NCI-H226 (cell line): Measurements from ENCODE around the gene ARL8A.
A peak's percentile ranks its signal among the peaks of the same experiment; 100 is the strongest.
"Not testable (repeated sequence)": the region's sequence is repeated elsewhere in the genome, so short reads cannot be mapped to it uniquely, and the experiment has no call there.

Experiments
- DNase-seq: peaks from one replicate; pipeline ENCODE4 v3.0.0-alpha.2; 2015

Gene ARL8A

GRCh38 chr1:202156590-202156989 is 12.1 kb upstream of the ARL8A start:
- no peak for DNase-seq

DNA sequence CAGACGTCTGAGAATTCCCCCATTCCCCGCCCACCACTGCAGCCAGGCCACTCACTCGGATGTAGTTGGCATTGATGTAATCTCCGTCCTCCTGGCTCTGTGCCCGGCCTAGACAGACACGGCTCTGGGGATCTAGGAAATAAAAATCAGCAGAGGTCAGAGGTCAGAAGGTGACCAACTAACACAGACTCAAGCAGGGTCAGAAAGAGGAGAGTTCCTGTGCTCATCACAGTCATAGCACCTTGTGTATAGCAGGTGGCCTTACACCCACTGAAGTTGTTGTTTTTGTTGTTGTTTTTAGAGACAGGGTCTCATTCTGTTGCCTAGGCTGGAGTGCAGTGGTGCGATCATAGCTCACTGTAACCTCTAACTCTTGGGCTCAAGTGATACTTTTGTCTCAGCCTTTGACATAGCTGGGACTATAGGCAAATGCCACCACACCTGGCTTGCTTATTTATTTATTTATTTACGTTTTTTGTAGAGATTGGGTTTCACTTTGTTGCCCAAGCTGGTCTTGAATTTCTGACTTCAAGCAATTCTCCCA is 11.0 kb upstream of the ARL8A start:
- DNase-seq: peak; percentile 49

DNA sequence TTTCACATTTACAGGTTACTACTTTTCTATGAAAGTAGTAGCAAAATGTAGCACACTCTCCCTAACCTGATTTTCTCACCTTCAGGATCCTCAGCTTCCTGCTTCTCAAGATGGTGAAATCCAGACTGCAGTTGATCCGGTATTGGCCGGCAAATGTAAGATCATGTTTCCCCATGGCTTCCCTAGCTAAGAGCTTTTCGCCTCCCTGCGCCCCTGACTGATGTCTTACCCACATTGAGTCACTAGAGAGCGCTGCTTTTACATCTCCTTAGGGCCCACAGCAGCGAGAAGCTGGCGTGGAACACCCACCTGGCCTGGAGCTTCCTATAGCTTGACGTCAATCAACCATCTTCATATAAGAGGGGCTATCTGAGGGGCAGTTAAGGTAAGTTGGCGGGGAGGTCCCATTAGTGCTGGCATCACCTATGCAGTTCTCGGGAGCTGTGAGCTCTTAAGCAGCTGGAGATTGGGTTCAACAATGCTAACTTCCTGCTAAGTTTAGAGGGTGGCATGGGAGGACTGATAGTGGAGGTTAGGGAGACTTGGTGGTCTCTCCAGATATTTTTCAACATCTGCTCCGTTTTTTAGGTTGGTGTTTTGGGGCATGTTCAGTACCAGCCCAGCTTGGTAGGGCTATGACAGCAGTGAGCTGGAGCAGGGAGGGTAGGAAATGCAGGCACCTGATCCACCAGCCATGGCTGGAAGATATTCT is 10.4 kb upstream of the ARL8A start:
- peak; percentile 15 for DNase-seq

DNA sequence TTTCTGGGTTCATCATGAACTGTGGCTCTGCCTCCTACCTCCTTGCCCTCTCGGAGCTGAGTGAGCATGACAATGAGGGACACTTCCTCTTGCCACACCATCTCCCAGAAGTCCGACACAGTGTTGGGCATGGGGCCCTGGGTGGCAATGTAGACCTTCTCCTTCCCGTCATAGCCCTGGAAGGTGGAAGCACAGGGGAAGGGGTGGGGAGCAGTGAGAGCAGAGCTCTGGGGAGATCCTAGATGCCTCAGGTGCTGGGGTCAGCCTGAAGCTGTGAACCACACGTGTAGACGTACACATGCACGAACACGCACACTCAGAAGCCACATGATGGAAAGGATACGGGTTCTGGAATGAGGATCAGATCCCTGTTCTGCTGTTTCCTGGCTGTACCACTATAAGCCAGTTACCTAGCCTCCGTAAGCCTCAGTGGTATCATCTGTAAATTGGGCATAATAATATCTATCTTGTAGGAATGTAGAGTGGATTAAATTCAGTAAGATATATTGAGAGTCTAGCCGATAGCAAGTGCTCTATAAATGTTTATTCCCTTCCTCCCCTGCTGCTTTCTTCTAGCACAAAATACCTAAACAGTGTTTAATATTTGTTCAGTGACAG is 9.7 kb upstream of the ARL8A start:
- no peak for DNase-seq

DNA sequence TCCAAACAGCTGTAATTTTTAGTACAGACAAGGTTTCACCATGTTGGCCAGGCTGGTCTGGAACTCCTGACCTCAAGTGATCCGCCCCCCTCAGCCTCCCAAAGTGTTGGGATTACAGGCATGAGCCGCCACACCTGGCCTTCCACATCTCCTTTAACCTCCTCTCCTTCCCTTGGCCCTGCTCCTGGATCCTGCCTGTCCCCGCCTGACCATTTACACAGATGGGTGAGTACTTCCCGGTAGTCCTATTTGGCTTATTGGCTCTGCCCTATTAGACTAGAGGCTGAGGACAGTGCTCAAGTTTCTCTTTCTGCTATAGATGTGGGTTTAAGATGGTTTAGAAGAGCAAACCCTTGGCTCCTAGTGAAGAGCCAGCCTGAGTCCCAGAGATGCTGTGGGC is 8.7 kb upstream of the ARL8A start:
- no peak for DNase-seq

DNA sequence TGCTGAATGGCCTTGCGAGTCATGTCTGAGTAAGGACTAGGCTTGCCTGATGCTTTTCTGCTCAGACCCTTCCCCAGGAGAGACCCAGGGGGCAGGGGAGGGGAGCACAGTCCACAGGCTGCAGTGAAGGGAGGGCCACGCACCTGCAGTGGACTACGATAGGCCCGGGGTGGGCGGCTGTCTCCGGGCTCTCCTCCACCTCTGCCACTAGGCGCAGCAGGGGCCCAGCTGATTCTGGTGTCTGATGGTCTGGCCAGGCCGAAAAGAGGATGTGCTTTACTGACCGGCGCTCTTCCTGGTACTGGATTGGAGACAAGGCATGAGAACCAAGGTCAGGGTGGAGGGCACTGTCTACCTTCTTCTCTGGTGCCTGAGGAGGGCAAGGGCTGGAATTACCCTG is 7.9 kb upstream of the ARL8A start:
- no peak for DNase-seq

GRCh38 chr1:202151045-202151444 is 6.5 kb upstream of the ARL8A start:
- DNase-seq: no peak

GRCh38 chr1:202150602-202151001 is 6.1 kb upstream of the ARL8A start:
- no peak for DNase-seq

GRCh38 chr1:202150187-202150586 is 5.7 kb upstream of the ARL8A start:
- no peak for DNase-seq

GRCh38 chr1:202149566-202149965 is 5.0 kb upstream of the ARL8A start:
- no peak for DNase-seq

DNA sequence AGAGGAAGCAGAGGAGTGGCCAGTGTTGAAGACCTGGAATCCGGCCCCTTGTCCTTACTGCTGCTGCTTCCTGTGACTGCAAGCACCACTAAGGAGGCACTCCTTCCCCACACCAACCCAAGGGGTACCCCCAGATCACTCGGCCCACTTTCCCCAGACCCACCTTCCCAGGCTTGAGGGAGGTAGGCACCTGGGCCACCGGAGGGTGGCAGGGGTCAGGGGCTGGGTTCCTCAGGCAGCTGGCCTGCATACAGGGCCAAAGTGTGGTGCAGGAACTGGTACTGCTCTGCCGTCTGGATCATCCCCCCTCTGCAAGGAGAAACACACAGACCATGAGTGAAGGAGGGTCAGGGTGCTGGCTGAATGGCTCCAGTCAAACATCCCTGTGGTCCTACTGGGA is 3.9 kb upstream of the ARL8A start:
- DNase-seq: no peak

- DNase-seq: no peak
Observed at GRCh38 chr1:202146993-202147392, 2.5 kb upstream of the ARL8A start.

GRCh38 chr1:202146279-202146678 is 1.7 kb upstream of the ARL8A start:
- no peak for DNase-seq

GRCh38 chr1:202145744-202146140 is 1.2 kb upstream of the ARL8A start:
- DNase-seq: not testable (repeated sequence)

- DNase-seq: no peak
Observed at GRCh38 chr1:202145068-202145743, 669 bp upstream of the ARL8A start.

- no peak for DNase-seq
Observed at GRCh38 chr1:202143768-202144401, 652 bp downstream of the ARL8A start.

- no peak for DNase-seq
Observed at GRCh38 chr1:202143011-202143767, 1.3 kb downstream of the ARL8A start.

DNA sequence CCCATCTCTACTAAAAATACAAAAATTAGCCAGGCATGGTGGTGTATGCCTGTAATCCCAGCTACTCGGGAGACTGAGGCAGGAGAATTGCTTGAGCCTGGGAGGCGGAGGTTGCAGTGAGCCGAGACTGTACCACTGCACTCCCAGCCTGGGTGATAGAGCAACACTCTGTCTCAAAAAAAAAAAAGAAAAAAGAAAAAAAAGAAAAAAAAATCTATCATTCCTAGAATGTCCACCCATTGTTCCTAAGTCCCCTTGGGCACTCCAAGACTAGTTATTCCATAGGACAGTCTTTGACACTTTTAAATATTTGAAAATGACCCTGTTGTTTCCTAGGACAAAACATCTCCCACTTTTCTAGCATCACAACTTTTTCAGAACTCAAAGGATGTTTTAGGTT is 3.1 kb downstream of the ARL8A start:
- not testable (repeated sequence) for DNase-seq

DNA sequence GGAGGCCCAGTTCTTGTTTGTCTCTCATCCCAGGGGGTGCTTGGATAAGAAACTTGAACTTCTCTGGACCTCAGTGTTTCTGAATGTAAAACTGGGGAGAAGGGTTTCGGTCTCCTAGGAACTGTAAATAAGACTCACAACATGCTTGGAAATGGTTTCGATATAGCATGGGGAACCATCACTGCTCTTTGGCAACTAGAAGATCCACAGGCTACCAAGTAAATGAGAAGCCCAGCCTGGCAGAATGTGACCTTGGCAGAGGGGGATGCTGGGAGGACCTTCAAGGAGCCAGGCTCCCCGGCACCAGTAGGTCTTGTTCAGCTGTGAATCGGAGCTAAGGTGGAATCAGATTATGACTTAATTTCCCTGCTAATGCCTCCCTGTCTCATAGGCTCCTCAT is 3.7 kb downstream of the ARL8A start:
- DNase-seq: no peak

DNA sequence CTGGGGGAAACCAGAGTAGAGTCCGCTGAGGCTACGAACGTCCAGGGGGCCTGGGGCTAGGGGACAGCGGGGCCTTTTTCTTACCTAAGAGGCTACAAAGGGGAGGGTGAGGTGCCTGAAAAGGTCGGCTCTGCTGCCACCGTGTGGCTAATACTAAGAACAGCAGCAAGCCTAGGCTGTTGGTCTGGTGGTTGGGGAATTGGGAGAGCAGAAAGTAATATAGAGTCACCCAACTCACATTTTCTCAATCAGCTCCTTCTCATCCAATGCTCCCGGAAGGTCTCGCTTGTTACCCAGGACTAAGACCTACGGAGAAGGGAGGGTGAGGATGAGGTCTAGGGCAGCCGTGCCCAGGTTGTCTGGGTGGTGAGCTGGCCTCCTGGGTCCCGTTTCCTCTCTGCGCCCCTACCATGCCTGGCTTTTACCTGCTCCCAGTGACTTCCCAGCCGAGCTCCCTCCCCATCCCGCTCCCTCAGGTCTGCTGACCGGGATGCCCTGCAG is 9.3 kb downstream of the ARL8A start:
- DNase-seq: peak; percentile 44

DNA sequence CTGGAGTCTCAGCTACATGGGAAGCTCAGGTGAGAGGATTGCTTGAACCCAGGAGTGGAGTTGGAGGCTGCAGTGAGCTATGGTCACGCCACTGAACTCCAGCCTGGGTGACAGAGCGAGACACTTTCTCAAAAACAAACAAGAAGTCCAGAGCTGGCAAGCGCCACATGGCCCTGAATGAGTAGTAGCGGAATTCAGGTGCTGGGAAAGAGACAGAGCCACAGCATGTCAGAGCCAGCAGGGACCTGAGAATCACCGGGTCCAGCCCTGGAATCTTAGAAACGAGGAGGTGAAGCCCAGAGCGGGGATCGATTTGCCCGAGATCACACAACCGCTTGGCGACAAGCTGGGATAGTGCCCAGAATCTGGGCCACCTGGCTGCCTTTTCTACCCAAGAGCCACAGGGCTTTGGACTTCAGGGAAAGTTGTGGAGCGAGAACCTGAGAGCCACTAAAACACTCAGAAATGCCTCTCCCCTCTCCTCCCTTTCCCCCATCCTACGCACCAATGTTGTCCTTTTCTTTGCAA is 9.8 kb downstream of the ARL8A start:
- DNase-seq: no peak

DNA sequence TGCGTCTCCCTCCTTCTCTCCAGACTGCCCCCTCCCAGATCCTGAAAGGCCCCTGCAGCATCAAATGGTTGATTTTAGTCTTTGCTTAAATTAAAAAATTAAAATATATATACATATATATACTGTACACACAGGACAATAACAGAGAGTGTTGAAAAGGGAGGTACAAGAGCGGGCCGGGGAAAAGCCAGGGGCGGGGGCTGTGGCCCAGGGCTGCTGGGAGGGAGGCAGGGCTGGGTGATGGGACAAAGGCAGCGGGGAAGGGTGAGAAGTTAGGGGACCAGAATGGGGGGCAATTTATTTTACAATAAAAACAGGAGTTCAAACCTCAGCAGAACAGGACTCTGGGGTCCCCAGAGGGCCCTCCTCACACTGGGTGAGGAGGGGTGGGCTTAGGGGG is 10.5 kb downstream of the ARL8A start:
- DNase-seq: no peak
